Trophoblast cell (in vitro differentiated cells and primary cell): Measurements from ENCODE around the gene AHCYL2.
"Not testable (repeated sequence)": the region's sequence is repeated elsewhere in the genome, so short reads cannot be mapped to it uniquely, and the experiment has no call there.

Experiments used
- DNase-seq, 2 donors: peaks; one replicate each; pipeline ENCODE4 v3.0.0-alpha.2; 2016
- H2AFZ ChIP-seq: 2 replicates; pipeline ENCODE4 v1.6.1; 2013; ENCODE audit warnings: low read length, moderate library complexity, mild to moderate bottlenecking; ENCODE audit not compliant: insufficient read depth, poor library complexity
- H2AK5ac ChIP-seq: 2 replicates; pipeline ENCODE4 v1.6.1; 2013; ENCODE audit warnings: mild to moderate bottlenecking, low read length
- H2BK120ac ChIP-seq: 2 replicates; pipeline ENCODE4 v1.6.1; 2013; ENCODE audit warnings: low read length, mild to moderate bottlenecking, moderate library complexity; ENCODE audit not compliant: insufficient read depth, poor library complexity
- H2BK12ac ChIP-seq: 2 replicates; pipeline ENCODE4 v1.6.1; 2013; ENCODE audit warnings: mild to moderate bottlenecking, low read length, moderate library complexity
- H2BK5ac ChIP-seq: 2 replicates; pipeline ENCODE4 v1.6.1; 2013; ENCODE audit warnings: low read length, low read depth, moderate library complexity, mild to moderate bottlenecking; ENCODE audit not compliant: poor library complexity
- H3K14ac ChIP-seq: 2 replicates; pipeline ENCODE4 v1.6.1; 2013; ENCODE audit warnings: mild to moderate bottlenecking, low read length
- H3K18ac ChIP-seq: 2 replicates; pipeline ENCODE4 v1.6.1; 2013; ENCODE audit warnings: mild to moderate bottlenecking, low read length
- H3K23ac ChIP-seq: 2 replicates; pipeline ENCODE4 v1.6.1; 2013; ENCODE audit warnings: low read length
- H3K27ac ChIP-seq: 2 replicates; pipeline ENCODE4 v1.5.1; 2013; ENCODE audit warnings: low read depth, mild to moderate bottlenecking, inconsistent platforms, low read length, moderate library complexity
- H3K27me3 ChIP-seq: 2 replicates; pipeline ENCODE4 v1.6.1; 2013; ENCODE audit warnings: inconsistent platforms, mild to moderate bottlenecking, low read length, moderate library complexity; ENCODE audit not compliant: insufficient read depth
- H3K36me3 ChIP-seq, 2 experiments: 1 replicate in 1 of 2; 2 replicates in 1 of 2; pipeline ENCODE4 v1.6.1; 2013; ENCODE audit warnings: low read length in 2 of 2, mild to moderate bottlenecking in 2 of 2, moderate library complexity in 1 of 2; ENCODE audit not compliant: insufficient read depth in 2 of 2, control insufficient read depth in 1 of 2
- H3K4ac ChIP-seq: 2 replicates; pipeline ENCODE4 v1.6.1; 2013; ENCODE audit warnings: low read depth, mild to moderate bottlenecking, low read length, moderate library complexity
- H3K4me1 ChIP-seq, 2 experiments: 1 replicate in 1 of 2; 2 replicates in 1 of 2; pipeline ENCODE4 v1.6.1; 2013; ENCODE audit warnings: low read length in 2 of 2, mild to moderate bottlenecking in 2 of 2, moderate library complexity in 1 of 2; ENCODE audit not compliant: insufficient read depth in 2 of 2, control insufficient read depth in 1 of 2
- H3K4me2 ChIP-seq: 2 replicates; pipeline ENCODE4 v1.6.1; 2013; ENCODE audit warnings: inconsistent platforms, mild to moderate bottlenecking, low read length, moderate library complexity
- H3K4me3 ChIP-seq: 2 replicates; pipeline ENCODE4 v1.5.1; 2013; ENCODE audit warnings: mild to moderate bottlenecking, low read depth, low read length, inconsistent platforms
- H3K79me1 ChIP-seq: one replicate; pipeline ENCODE4 v1.6.1; 2013; ENCODE audit warnings: low read length
- H3K79me2 ChIP-seq: 2 replicates; pipeline ENCODE4 v1.6.1; 2013; ENCODE audit warnings: low read length, mild to moderate bottlenecking; ENCODE audit not compliant: control insufficient read depth, insufficient read depth, poor library complexity
- H3K9ac ChIP-seq: 2 replicates; pipeline ENCODE4 v1.6.1; 2013; ENCODE audit warnings: mild to moderate bottlenecking, low read length
- H3K9me3 ChIP-seq: 2 replicates; pipeline ENCODE4 v1.6.1; 2013; ENCODE audit warnings: low read depth, mild to moderate bottlenecking, control low read depth, inconsistent platforms, low read length; ENCODE audit not compliant: insufficient read depth
- H4K12ac ChIP-seq: 2 replicates; pipeline ENCODE4 v1.6.1; 2013; ENCODE audit warnings: low read depth, mild to moderate bottlenecking, low read length, moderate library complexity
- H4K8ac ChIP-seq: 2 replicates; pipeline ENCODE4 v1.6.1; 2013; ENCODE audit warnings: low read depth, mild to moderate bottlenecking, low read length, moderate library complexity
- H4K91ac ChIP-seq: one replicate; pipeline ENCODE4 v1.6.1; 2013; ENCODE audit warnings: low read depth, mild to moderate bottlenecking, low read length, moderate library complexity
- WGBS: extraction: QIAGEN DNeasy Blood & Tissue Kit; methylation state at CpG from one replicate; pipeline ENCODE4 v1.1.7; 2013; ENCODE audit warnings: missing lambda C conversion rate; ENCODE audit not compliant: insufficient read length, insufficient coverage; ENCODE audit errors: extremely low coverage; 5-methylcytosine and 5-hydroxymethylcytosine counted together

The AHCYL2 gene

DNA sequence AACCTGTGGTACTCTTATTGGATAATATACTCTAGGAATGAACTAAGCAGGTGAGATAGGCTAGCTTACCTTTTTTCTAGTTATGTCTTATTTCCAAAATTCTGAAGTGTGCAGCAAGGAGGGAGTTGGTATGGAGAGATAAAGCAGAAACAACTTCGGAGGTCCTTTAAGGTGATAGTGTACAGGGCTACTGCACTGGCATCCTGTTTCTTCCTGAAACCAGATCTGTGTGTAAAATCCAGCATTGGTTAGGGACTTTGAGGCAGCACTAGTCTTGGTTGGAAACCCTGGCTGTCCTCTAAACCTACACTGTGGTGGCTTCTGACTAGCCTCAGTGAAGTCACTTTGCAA, 142.5 kb downstream of the AHCYL2 start:
- WGBS, result no CpG with 5 or more reads among the region's 1 CpG
- H3K23ac ChIP-seq, result no peak overlapping the region
- no peak overlapping the region for H2BK120ac ChIP-seq
- H3K4ac ChIP-seq, result no peak overlapping the region
- H3K79me1 ChIP-seq, result no peaks in the 10 kb centered on the region
- H3K14ac ChIP-seq, result no peak overlapping the region
- no peak overlapping the region for H3K9ac ChIP-seq
- no peak overlapping the region for H4K91ac ChIP-seq
- H2BK12ac ChIP-seq, result no peak overlapping the region
- no peaks in the 10 kb centered on the region for H3K36me3 ChIP-seq
- no peaks in the 10 kb centered on the region for H3K79me2 ChIP-seq
- no peak overlapping the region for H2AK5ac ChIP-seq
- no peak overlapping the region for H4K12ac ChIP-seq
- H3K4me2 ChIP-seq, result no peak overlapping the region
- no peak for DNase-seq
- H2BK5ac ChIP-seq, result no peak overlapping the region
- no peak overlapping the region for H2AFZ ChIP-seq
- H4K8ac ChIP-seq, result no peak overlapping the region
- H3K27ac ChIP-seq, result no peak overlapping the region
- peaks cover 0 to 2% of the 10 kb centered on the region in 2 experiments for H3K4me1 ChIP-seq
- H3K9me3 ChIP-seq, result no peaks in the 10 kb centered on the region
- no peaks in the 10 kb centered on the region for H3K27me3 ChIP-seq
- no peak overlapping the region for H3K18ac ChIP-seq
- H3K4me3 ChIP-seq, result no peak overlapping the region

GRCh38 chr7:129367700-129368388, 143.0 kb downstream of the AHCYL2 start:
- Histone ChIP-seq H2BK12ac (no peak overlapping the region), H3K27ac (no peak overlapping the region), H3K9me3 (no peaks in the 10 kb centered on the region), H3K9ac (no peak overlapping the region), H3K18ac (no peak overlapping the region), H3K4me3 (no peak overlapping the region), H2AFZ (no peak overlapping the region), H3K79me1 (no peaks in the 10 kb centered on the region), H3K14ac (no peak overlapping the region), H2BK5ac (no peak overlapping the region), H3K79me2 (no peaks in the 10 kb centered on the region), H4K12ac (no peak overlapping the region), H4K8ac (no peak overlapping the region), H3K36me3 (no peaks in the 10 kb centered on the region), H3K27me3 (no peaks in the 10 kb centered on the region), H2AK5ac (no peak overlapping the region), H3K4ac (no peak overlapping the region), H4K91ac (no peak overlapping the region), H2BK120ac (no peak overlapping the region), H3K23ac (no peak overlapping the region), H3K4me2 (no peak overlapping the region), H3K4me1 (peaks cover 0 to 2% of the 10 kb centered on the region in 2 experiments)
- peak; percentile 82 to 90 for DNase-seq
- WGBS, result no CpG with 5 or more reads among the region's 11 CpGs

DNA sequence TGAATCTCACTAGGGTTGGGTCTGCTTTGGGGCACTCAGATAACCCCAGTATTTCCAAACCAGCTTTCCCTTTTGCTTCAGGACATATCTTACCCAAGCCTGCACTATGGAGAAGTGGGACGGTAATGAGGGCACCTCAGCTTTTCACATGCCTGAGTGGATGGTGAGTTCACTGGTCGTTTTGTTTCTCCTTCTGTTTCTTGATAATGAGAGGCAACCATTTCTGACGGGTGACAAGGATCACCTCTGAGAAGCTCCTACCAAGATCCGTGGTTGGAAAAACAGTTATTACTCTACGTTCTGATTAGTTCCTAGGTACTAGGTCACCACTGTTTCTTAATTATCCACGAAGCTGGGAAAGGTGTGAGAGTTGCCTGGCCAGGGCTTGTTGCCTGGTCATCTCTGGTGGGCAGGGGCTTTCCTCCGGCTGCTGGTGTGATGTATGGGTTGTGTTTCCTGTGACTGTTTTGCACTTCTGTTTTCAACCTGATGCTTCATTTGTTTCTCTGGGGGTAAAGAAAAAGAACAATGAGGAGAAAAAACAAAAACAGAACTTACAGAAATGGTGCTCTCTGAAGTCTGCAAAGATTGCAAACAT, 143.7 kb downstream of the AHCYL2 start:
- Histone ChIP-seq H2BK120ac (no peak overlapping the region), H3K4ac (no peak overlapping the region), H3K79me1 (no peaks in the 10 kb centered on the region), H3K4me1 (peaks cover 0 to 2% of the 10 kb centered on the region in 2 experiments), H3K4me3 (no peak overlapping the region), H3K18ac (no peak overlapping the region), H4K8ac (no peak overlapping the region), H4K12ac (no peak overlapping the region), H3K79me2 (no peaks in the 10 kb centered on the region), H3K9ac (no peak overlapping the region), H4K91ac (no peak overlapping the region), H2AK5ac (no peak overlapping the region), H3K27me3 (no peaks in the 10 kb centered on the region), H3K4me2 (no peak overlapping the region), H2AFZ (no peak overlapping the region), H3K23ac (no peak overlapping the region), H3K9me3 (no peaks in the 10 kb centered on the region), H2BK12ac (no peak overlapping the region), H3K36me3 (no peaks in the 10 kb centered on the region), H2BK5ac (no peak overlapping the region), H3K27ac (no peak overlapping the region), H3K14ac (no peak overlapping the region)
- no peak for DNase-seq
- no CpG with 5 or more reads among the region's 7 CpGs for WGBS

GRCh38 chr7:129369447-129369846, 144.6 kb downstream of the AHCYL2 start:
- not testable (repeated sequence) for H3K4me1 ChIP-seq, H3K18ac ChIP-seq, H3K27me3 ChIP-seq, H2BK5ac ChIP-seq, H3K14ac ChIP-seq, H3K36me3 ChIP-seq, H3K79me2 ChIP-seq, H2BK12ac ChIP-seq, H4K91ac ChIP-seq, H2BK120ac ChIP-seq, DNase-seq, H3K79me1 ChIP-seq, H2AFZ ChIP-seq, H3K4ac ChIP-seq, H3K9ac ChIP-seq, H3K9me3 ChIP-seq, H3K27ac ChIP-seq, H3K4me2 ChIP-seq, H4K12ac ChIP-seq, H2AK5ac ChIP-seq, H3K23ac ChIP-seq, H4K8ac ChIP-seq, H3K4me3 ChIP-seq
- no CpG with 5 or more reads among the region's 7 CpGs for WGBS
